B cell (primary cell): ENCODE measurements around the gene MPLKIP.

Experiments
- EZH2 ChIP-seq: IDR thresholded peaks from 2 replicates; pipeline ENCODE4 v1.6.1; 2012; ENCODE audit warnings: borderline replicate concordance, low read depth, mild to moderate bottlenecking, moderate library complexity, low read length; ENCODE audit not compliant: insufficient read depth, poor library complexity, severe bottlenecking
- TF ChIP-seq, protein P1 (sequence below): fragments of 200-600 bp; IDR thresholded peaks from one replicate; pipeline ENCODE4 v1.8.0; 2022; ENCODE audit warnings: antibody characterized with exemption, mild to moderate bottlenecking

DNA sequence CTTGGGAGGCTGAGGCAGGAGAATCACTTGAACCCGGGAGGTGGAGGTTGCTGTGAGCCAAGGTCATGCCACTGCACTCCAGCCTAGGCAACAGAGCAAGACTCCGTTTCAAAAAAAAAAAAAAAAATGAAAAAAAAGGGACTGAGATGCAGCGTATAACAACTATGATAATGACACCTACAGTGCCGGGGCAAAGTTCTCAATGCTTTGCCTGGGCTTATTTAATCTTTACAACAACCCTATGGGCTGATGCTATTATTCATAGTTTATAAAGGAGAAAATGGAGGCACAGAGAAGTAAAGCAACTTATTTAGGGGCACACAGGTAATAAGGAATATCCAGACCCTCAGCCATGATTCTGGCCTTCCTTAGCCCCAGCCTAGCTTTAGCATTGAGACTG is 48.0 kb upstream of the MPLKIP start:
- no peak for TF ChIP-seq EZH2
- TF ChIP-seq, protein P1, sequence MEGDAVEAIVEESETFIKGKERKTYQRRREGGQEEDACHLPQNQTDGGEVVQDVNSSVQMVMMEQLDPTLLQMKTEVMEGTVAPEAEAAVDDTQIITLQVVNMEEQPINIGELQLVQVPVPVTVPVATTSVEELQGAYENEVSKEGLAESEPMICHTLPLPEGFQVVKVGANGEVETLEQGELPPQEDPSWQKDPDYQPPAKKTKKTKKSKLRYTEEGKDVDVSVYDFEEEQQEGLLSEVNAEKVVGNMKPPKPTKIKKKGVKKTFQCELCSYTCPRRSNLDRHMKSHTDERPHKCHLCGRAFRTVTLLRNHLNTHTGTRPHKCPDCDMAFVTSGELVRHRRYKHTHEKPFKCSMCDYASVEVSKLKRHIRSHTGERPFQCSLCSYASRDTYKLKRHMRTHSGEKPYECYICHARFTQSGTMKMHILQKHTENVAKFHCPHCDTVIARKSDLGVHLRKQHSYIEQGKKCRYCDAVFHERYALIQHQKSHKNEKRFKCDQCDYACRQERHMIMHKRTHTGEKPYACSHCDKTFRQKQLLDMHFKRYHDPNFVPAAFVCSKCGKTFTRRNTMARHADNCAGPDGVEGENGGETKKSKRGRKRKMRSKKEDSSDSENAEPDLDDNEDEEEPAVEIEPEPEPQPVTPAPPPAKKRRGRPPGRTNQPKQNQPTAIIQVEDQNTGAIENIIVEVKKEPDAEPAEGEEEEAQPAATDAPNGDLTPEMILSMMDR = no peak
